ENCODE measurements around the gene NSUN7.

GRCh38 chr4:40755616-40756015 lies 5.9 kb downstream of the NSUN7 start:
- TF ChIP-seq CTCF (IDR thresholded peaks at IDR 0.05): no peak
- no peak for TF ChIP-seq POLR2A (IDR thresholded peaks at IDR 0.05)
